Measurements from ENCODE around the gene TRIP12. TPM values are rescaled to one million over a fixed set of nuclear protein-coding genes. Genes with fewer than 3 reads are reported as not detected.

The TRIP12 gene
- total RNA-seq, 1 experiment from 2014 or later = 175 TPM

DNA sequence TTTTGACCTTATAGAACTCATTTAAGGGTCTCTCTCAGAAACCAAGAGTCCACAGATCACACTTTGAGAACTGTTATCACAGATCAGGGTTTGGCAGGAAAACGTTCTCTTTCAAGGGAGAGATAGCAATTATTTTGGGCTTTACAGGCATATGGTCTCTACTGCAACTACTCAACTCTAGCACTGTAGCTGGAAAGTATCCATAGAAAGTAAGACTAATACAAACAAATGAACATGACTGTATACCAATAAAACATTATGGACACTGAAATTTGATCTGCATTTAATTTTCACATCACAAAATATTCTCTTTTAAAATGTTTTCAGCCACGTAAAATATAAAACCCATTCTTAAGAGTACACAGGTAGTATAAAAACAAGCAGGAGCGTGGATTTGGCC, 100.5 kb downstream of the TRIP12 start:
- no peak for DNase-seq (ENCODE audit: low read depth, low spot score)
- H3K4me3 ChIP-seq (replicated peaks in 1 of 2; ENCODE audit: low read depth in 1 of 2, low read length in 2 of 2) = no peak overlapping the region
- no peak for ATAC-seq
- H3K4me1 ChIP-seq (ENCODE audit: control insufficient read depth in 1 of 2, insufficient read depth in 2 of 2, low read length in 2 of 2) = peaks cover 9 to 13% of the 10 kb centered on the region in 2 experiments
- H3K9me3 ChIP-seq (ENCODE audit: control insufficient read depth in 1 of 2, insufficient read depth in 1 of 2, low read depth in 1 of 2, low read length in 2 of 2) = no peaks in the 10 kb centered on the region
- ChIA-PET RAD21 (ENCODE audit: low non-redundant PET in 1 of 2, low total read pairs in 2 of 2, uncharacterized antibody in 2 of 2, unreplicated experiment in 2 of 2) (interaction anchor here in 1 of 2 experiments (0.6 kb wide), 1 partner anchor 42 kb away, joined by 3 read pairs; no protein-coding TSS in a partner anchor), CTCF (no interaction called here), POLR2A (no interaction called here)
- H3K4me2 ChIP-seq (ENCODE audit: low read length) = no peak overlapping the region
- no peaks in the 10 kb centered on the region for H3K9me2 ChIP-seq (ENCODE audit: insufficient read depth)
- intact Hi-C loops (cut with micrococcal nuclease) = no loop called here
- TF ChIP-seq YY1 (IDR thresholded peaks at IDR 0.05; ENCODE audit: extremely low read depth, insufficient replicate concordance, low read depth, low read length) (no peak), ELF1 (IDR thresholded peaks at IDR 0.05; ENCODE audit: borderline replicate concordance, low read depth) (no peak), ZFX (IDR thresholded peaks at IDR 0.05) (no peak), CEBPB (IDR thresholded peaks at IDR 0.05; ENCODE audit: low read depth) (no peak), ZNF274 (IDR thresholded peaks at IDR 0.05; ENCODE audit: low read depth, low read length) (no peak), ATF3 (IDR thresholded peaks at IDR 0.05) (no peak)
- TF ChIP-seq, protein P1, sequence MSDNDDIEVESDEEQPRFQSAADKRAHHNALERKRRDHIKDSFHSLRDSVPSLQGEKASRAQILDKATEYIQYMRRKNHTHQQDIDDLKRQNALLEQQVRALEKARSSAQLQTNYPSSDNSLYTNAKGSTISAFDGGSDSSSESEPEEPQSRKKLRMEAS (IDR thresholded peaks at IDR 0.05) = no peak
- TF ChIP-seq, protein P2, sequence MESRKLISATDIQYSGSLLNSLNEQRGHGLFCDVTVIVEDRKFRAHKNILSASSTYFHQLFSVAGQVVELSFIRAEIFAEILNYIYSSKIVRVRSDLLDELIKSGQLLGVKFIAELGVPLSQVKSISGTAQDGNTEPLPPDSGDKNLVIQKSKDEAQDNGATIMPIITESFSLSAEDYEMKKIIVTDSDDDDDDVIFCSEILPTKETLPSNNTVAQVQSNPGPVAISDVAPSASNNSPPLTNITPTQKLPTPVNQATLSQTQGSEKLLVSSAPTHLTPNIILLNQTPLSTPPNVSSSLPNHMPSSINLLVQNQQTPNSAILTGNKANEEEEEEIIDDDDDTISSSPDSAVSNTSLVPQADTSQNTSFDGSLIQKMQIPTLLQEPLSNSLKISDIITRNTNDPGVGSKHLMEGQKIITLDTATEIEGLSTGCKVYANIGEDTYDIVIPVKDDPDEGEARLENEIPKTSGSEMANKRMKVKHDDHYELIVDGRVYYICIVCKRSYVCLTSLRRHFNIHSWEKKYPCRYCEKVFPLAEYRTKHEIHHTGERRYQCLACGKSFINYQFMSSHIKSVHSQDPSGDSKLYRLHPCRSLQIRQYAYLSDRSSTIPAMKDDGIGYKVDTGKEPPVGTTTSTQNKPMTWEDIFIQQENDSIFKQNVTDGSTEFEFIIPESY (IDR thresholded peaks at IDR 0.05; ENCODE audit: extremely low read depth, insufficient replicate concordance, low read length) = no peak
- no peak overlapping the region for H3K9ac ChIP-seq (ENCODE audit: low read length)
- H3K27me3 ChIP-seq (ENCODE audit: insufficient read depth, low read length) = no peaks in the 10 kb centered on the region
- peaks cover 16% of the 10 kb centered on the region; the same call in 1 of the 2 replicates for H4K20me1 ChIP-seq (ENCODE audit: insufficient read depth)
- H3K36me3 ChIP-seq (ENCODE audit: control insufficient read depth in 1 of 2, insufficient read depth in 2 of 2, low read length in 2 of 2) = peaks cover 3 to 6% of the 10 kb centered on the region in 2 experiments; a peak in 1 of 4 replicates
- no peak overlapping the region for H3K27ac ChIP-seq (ENCODE audit: low read depth, low read length)
- H2AFZ ChIP-seq (ENCODE audit: low read depth, low read length, poor library complexity, severe bottlenecking) = no peak overlapping the region
- BruUV-seq (replicated peaks) = no TSS peak
- no peaks in the 10 kb centered on the region for H3K79me2 ChIP-seq (ENCODE audit: insufficient read depth, low read length)
